Activated T-cell treated with anti-CD3 and anti-CD28 coated beads, Interleukin-2, amount 50 U/mL, for 72 hours (primary cell): ENCODE data around the gene TM4SF4. TPM values are rescaled to one million over a fixed set of nuclear protein-coding genes. Genes with fewer than 3 reads are reported as not detected.

Source experiments
- ATAC-seq, 2 donors: fragments of 150-1000 bp; cut with Tn5 transposase; replicated peaks in 1 of 2; 2 replicates each; pipeline ENCODE4 v1.10.0; 2021; ENCODE audit warnings: moderate library complexity in 2 of 2, mild to moderate bottlenecking in 1 of 2
- DNase-seq, 2 donors: peaks; one replicate each; pipeline ENCODE4 v3.0.0; 2021 to 2022; ENCODE audit warnings: mixed read lengths in 1 of 2
- H3K27ac Mint-ChIP-seq: one replicate; pipeline ENCODE4 v1.8.0; 2022; ENCODE audit warnings: mild to moderate bottlenecking, moderate library complexity, mixed read lengths
- H3K27me3 Mint-ChIP-seq: one replicate; pipeline ENCODE4 v1.8.0; 2022; ENCODE audit warnings: low read depth, mixed read lengths
- H3K36me3 Mint-ChIP-seq, 2 donors: one replicate each; pipeline ENCODE4 v1.8.0; 2022; ENCODE audit warnings: mixed read lengths in 2 of 2, mild to moderate bottlenecking in 1 of 2; ENCODE audit not compliant: insufficient read depth in 2 of 2
- H3K4me1 Mint-ChIP-seq: one replicate; pipeline ENCODE4 v1.8.0; 2022; ENCODE audit warnings: low read depth, mixed read lengths
- H3K4me3 Mint-ChIP-seq, 2 donors: one replicate each; pipeline ENCODE4 v1.8.0; 2022; ENCODE audit warnings: mild to moderate bottlenecking in 2 of 2, mixed read lengths in 2 of 2, moderate library complexity in 2 of 2
- H3K9me3 Mint-ChIP-seq, 2 donors: one replicate each; pipeline ENCODE4 v1.8.0; 2022; ENCODE audit warnings: mixed read lengths in 2 of 2
- total RNA-seq, 2 donors: library from RNA; stranded (reverse); gene quantifications; one replicate each; pipeline ENCODE4 v1.2.3, GENCODE V29; 2022

Gene TM4SF4, protein sequence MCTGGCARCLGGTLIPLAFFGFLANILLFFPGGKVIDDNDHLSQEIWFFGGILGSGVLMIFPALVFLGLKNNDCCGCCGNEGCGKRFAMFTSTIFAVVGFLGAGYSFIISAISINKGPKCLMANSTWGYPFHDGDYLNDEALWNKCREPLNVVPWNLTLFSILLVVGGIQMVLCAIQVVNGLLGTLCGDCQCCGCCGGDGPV
- not detected for total RNA-seq

DNA sequence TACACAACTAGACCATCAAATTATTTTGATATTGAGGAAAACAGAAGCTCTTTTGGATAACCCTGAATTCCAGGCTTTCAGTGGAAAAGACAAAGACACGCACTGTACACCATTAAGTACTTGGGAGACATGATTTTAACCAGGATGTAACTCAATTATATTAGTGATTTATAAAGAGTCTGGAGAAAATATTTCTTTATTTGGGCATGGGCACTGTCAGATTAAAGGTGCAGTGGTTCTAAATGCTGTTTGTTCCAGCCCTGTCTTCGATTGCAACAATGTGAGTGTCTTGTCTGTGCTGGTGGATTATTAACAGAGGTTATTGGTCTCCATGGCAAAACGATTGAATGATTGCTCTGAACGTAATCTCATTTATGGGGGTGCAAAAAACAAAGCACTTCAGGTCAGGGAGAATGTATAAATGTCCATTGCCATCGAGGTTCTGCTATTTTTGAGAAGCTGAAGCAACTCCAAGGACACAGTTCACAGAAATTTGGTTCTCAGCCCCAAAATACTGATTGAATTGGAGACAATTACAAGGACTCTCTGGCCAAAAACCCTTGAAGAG lies at the start of gene TM4SF4:
TM4SF4 (plus strand) TSS at position 448 of the 568 bp plus-strand sequence. CDS start 181 bp downstream, outside the sequence.
- Mint-ChIP-seq H3K27me3 (peaks cover 27% of the 10 kb centered on the region), H3K4me3 (no peak within 1 kb of the TSS), H3K9me3 (no peaks in the 10 kb centered on the region), H3K4me1 (no peaks in the 10 kb centered on the region), H3K36me3 (no peaks in the 10 kb centered on the region), H3K27ac (no peak within 1 kb of the TSS)
- ATAC-seq, result no peak
- DNase-seq, result no peak

DNA sequence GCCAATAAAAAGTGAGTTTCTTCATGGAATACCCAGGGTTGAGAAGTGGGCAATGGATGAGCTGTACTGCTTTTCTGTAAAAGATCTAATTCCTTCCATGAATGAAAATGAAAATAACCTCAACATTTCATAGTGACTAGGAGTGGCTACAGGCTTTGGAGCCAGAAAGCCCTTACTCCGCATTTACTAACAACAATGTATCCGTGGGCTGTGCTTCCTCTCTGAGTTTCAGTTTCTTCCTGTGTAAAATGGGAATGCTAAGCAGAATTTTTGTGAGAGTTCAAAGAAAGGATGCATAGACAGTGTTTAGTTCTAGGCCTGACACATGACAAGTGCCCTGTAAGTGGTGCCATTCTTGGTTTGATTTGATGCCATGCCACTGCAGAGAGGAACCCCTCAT lies 49.6 kb upstream of the TM4SF4 start:
- Mint-ChIP-seq H3K9me3 (no peaks in the 10 kb centered on the region), H3K4me1 (no peaks in the 10 kb centered on the region), H3K27me3 (peaks cover 9% of the 10 kb centered on the region), H3K27ac (no peak overlapping the region), H3K36me3 (no peaks in the 10 kb centered on the region), H3K4me3 (no peak overlapping the region)
- DNase-seq, result no peak
- ATAC-seq, result no peak

DNA sequence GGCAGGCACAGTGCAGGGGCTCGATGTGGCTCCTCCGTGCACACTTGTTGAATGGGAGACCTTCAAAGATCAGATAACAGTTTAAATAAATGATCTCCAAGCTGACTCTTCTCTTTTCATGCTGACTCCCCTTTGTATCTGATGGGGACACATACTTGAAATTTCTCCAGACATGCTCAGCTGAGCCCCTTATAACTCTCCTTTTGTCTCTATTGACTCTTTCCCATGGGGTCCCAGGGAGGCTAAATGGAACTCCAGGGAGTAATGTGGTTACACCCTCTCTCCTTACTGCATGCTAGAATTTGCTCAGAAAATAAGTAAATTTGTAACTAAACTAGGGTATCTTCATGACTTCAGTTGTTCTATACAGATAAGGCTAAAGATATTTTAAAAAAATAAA lies 48.2 kb upstream of the TM4SF4 start:
- Mint-ChIP-seq H3K4me1 (no peaks in the 10 kb centered on the region), H3K27ac (no peak overlapping the region), H3K4me3 (no peak overlapping the region), H3K36me3 (no peaks in the 10 kb centered on the region), H3K27me3 (peaks cover 9% of the 10 kb centered on the region), H3K9me3 (no peaks in the 10 kb centered on the region)
- no peak for DNase-seq
- ATAC-seq, result no peak

DNA sequence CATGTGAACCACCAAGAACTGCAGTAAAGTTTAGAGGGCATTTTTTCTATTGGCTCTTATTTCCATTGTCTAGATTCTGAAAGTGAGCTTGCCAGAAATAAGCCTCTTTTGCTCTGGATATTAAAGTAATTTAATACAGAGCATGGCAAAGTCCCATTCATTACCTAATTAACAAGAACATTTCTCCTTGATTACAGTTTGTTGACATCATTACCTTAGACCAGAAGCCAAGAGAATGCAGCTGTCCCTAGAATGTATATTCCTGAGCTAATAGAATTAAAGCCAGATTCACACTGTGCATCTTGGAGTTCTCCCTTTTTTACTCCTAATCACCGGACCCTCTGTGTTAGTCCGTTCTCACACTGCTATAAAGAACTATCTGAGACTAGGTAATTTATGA lies 46.4 kb upstream of the TM4SF4 start:
- ATAC-seq, result no peak
- H3K4me3 Mint-ChIP-seq, result no peak overlapping the region
- H3K27ac Mint-ChIP-seq, result no peak overlapping the region
- no peaks in the 10 kb centered on the region for H3K36me3 Mint-ChIP-seq
- H3K4me1 Mint-ChIP-seq, result no peaks in the 10 kb centered on the region
- no peak for DNase-seq
- no peaks in the 10 kb centered on the region for H3K9me3 Mint-ChIP-seq
- H3K27me3 Mint-ChIP-seq, result peaks cover 9% of the 10 kb centered on the region

DNA sequence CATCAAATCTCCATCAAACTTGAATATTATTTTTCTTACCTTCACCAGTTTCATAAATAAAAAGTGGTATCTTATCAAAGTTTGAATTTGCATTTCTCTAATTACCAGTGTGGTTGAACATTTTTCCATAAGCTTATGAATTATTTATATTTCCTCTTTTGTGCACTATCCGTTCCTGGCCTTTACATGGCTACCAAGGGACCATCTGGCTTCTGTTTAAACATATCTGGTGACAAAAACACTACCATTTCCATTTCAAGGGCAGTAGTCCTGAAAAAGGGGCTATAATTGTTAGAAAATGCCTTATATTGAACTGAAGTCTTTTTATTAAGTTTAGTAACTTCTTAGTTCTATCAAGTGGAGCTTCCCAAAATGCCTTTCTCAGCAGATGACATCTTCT lies 44.3 kb upstream of the TM4SF4 start:
- DNase-seq (no peak), ATAC-seq (no peak)
- Mint-ChIP-seq H3K9me3 (no peaks in the 10 kb centered on the region), H3K36me3 (no peaks in the 10 kb centered on the region), H3K4me3 (no peak overlapping the region), H3K27me3 (peaks cover 9% of the 10 kb centered on the region), H3K4me1 (no peaks in the 10 kb centered on the region), H3K27ac (no peak overlapping the region)

DNA sequence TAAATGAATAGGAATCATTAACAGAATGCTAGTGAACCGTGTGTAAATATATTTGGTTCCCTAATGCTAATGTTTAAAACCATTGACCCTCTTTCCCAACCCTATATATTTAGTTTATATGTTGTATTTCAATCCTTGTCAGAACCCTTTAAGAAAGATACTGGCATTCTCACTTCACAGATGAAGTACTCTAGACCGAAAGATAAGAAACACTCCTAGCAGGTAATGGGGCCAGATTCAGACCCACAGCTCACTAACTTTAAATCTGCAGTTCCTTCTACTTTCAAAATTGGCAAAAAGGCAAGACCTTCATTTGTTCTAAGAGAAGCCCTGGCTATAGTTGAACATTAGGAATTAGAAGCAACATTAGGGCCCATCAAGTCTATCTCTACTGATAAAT lies 42.3 kb upstream of the TM4SF4 start:
- ATAC-seq, result no peak
- peaks cover 9% of the 10 kb centered on the region for H3K27me3 Mint-ChIP-seq
- H3K4me1 Mint-ChIP-seq, result no peaks in the 10 kb centered on the region
- no peak for DNase-seq
- no peaks in the 10 kb centered on the region for H3K36me3 Mint-ChIP-seq
- no peak overlapping the region for H3K4me3 Mint-ChIP-seq
- no peak overlapping the region for H3K27ac Mint-ChIP-seq
- H3K9me3 Mint-ChIP-seq, result no peaks in the 10 kb centered on the region

DNA sequence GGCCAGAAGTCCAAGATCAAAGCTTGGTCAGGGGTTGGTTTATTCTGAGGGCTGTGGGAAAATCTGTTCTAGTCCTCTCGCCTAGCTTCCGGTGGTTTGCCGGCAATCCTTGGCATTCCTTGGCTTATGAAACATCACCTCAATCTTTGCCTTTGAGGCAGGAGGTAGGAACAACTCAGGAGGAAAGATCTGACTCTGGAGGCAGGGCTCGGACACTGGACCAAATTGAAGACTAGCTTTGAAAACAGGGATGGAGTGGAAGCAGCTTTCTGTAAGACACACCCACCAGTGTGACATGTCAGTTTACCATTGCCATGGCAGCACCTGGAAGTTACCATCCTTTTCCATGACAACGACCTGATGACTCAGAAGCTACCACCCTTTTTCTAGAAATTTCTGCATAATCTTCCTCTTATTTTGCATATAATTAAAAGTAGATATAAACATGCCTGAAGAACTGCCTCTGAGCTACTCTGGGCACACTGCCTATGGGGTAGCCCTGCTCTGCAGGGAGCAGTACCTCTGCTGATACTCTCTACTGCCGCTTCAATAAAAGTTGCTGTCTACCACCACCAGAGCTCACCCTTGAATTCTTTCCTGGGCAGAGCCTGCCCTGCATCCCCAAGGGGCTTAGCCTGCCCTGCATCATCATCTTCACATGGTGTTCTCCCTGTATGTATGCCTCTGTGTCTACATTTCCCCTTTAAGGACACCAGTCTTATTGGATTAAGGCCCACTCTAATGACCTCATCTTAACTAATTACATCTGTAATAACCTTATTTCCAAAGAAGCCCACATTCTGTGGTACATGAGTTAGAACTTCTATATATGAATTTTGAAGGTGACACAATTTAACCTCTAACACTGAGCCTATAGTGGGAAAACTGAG lies 38.3 kb upstream of the TM4SF4 start:
- no peak overlapping the region for H3K27ac Mint-ChIP-seq
- no peaks in the 10 kb centered on the region for H3K4me1 Mint-ChIP-seq
- DNase-seq, result no peak
- no peaks in the 10 kb centered on the region for H3K27me3 Mint-ChIP-seq
- no peaks in the 10 kb centered on the region for H3K36me3 Mint-ChIP-seq
- ATAC-seq, result no peak
- no peaks in the 10 kb centered on the region for H3K9me3 Mint-ChIP-seq
- H3K4me3 Mint-ChIP-seq, result no peak overlapping the region

DNA sequence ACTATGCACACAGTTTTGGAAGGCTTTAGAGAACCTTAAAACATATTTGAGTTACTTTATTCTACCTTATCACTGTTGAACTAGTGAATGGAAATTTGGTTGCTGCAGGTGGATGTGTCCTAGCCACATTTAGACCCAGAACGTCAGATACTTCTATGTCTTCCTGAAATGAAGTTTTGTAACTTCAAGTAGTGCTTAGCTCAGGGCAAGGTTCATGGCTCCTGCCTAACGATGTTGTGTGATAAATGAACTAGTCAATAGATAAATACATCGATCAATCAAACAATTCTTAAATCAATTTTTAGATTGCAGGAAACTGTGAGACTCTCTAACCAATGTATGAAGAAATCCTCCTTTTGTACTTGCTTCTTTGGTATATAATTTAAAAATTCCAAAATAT lies 37.2 kb upstream of the TM4SF4 start:
- Mint-ChIP-seq H3K9me3 (no peaks in the 10 kb centered on the region), H3K4me1 (no peaks in the 10 kb centered on the region), H3K4me3 (no peak overlapping the region), H3K27me3 (peaks cover 7% of the 10 kb centered on the region), H3K36me3 (no peaks in the 10 kb centered on the region), H3K27ac (no peak overlapping the region)
- DNase-seq, result no peak
- ATAC-seq, result no peak

DNA sequence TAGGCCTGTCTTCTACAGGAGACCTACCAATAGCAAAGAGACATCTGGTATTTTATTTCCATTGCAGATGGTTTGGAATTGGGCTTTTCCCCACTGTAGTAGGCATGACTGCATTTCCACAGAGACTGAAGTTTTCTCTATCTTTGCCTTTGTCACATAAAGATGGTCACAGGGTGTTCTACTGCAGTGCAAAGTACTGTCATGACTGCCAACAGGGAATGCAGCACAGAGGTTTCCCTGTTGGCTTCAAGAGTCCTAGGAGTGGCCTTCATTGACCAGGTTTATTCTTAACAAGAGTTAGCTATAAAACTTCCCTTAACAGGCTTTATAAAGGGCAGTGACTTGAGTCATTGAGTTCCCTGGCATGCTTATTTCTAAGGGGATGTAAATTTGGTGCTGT lies 36.8 kb upstream of the TM4SF4 start:
- Mint-ChIP-seq H3K4me3 (no peak overlapping the region), H3K36me3 (no peaks in the 10 kb centered on the region), H3K27ac (no peak overlapping the region), H3K4me1 (no peaks in the 10 kb centered on the region), H3K27me3 (peaks cover 9% of the 10 kb centered on the region), H3K9me3 (no peaks in the 10 kb centered on the region)
- DNase-seq, result no peak
- no peak for ATAC-seq

DNA sequence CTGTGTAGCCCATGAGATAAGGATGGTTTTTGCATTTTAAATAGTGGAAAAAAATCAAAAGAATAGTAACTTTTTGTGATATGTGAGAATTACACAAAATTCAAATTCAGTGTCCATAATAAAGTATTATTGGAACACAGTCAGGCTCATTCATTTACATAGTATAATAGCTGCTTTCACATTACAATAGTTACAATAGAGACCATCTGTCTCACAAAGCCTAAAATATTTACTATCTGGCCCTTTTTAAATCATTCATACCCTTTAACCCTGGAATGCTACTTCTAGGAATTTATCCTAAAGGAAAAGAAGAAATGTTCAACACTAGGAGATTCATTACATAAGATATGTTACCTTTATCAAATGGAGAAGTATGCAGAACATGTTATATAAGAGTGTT lies 35.5 kb upstream of the TM4SF4 start:
- H3K4me1 Mint-ChIP-seq, result no peaks in the 10 kb centered on the region
- no peaks in the 10 kb centered on the region for H3K9me3 Mint-ChIP-seq
- H3K27ac Mint-ChIP-seq, result no peak overlapping the region

DNA sequence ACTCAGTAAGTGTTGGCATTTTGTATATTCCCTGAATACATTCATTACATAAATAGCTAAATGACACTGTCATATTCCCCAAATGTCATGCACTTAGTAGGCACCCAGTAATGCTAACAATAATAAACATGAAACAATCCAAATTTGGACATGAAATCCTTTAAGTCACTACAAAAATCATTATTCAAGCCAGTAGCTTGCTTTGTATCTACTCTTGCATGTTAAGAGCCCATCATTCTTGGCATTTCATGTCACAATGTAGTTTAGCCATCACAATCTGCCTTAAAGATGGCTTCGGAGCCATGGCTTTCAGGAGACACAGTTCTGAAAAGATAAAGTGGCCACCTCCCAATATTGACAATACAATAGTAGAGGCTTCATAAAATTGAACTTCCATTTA lies 32.9 kb upstream of the TM4SF4 start:
- DNase-seq (no peak), ATAC-seq (no peak)
- Mint-ChIP-seq H3K36me3 (no peaks in the 10 kb centered on the region), H3K9me3 (no peaks in the 10 kb centered on the region), H3K27ac (no peak overlapping the region), H3K4me1 (no peaks in the 10 kb centered on the region), H3K4me3 (no peak overlapping the region), H3K27me3 (peaks cover 9% of the 10 kb centered on the region)

More for the DNA sequence above, 35.5 kb upstream of the TM4SF4 start:
- no peak for DNase-seq
- no peak for ATAC-seq
- H3K27me3 Mint-ChIP-seq, result peaks cover 9% of the 10 kb centered on the region
- no peaks in the 10 kb centered on the region for H3K36me3 Mint-ChIP-seq
- no peak overlapping the region for H3K4me3 Mint-ChIP-seq

DNA sequence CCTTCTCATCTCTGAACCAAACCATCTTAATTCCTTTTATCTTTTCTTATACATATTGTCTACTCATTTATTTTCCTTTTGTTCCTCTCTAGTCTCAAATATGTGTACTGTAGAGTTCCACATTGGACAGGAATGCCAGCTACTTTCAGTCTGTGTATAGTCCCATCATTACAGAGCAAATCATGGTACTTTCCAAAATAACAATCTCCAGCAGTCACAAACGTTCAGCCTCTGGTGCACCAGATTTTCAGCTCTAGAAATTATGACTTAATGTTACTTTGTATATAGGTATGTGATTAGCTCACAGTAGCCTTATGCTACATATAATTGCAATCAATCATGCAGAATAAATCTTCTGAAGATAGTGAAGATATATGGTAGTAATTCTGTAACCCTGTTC lies 32.5 kb upstream of the TM4SF4 start:
- Mint-ChIP-seq H3K27ac (no peak overlapping the region), H3K4me3 (no peak overlapping the region), H3K36me3 (no peaks in the 10 kb centered on the region), H3K27me3 (peaks cover 9% of the 10 kb centered on the region), H3K9me3 (no peaks in the 10 kb centered on the region), H3K4me1 (no peaks in the 10 kb centered on the region)
- DNase-seq, result no peak
- no peak for ATAC-seq

DNA sequence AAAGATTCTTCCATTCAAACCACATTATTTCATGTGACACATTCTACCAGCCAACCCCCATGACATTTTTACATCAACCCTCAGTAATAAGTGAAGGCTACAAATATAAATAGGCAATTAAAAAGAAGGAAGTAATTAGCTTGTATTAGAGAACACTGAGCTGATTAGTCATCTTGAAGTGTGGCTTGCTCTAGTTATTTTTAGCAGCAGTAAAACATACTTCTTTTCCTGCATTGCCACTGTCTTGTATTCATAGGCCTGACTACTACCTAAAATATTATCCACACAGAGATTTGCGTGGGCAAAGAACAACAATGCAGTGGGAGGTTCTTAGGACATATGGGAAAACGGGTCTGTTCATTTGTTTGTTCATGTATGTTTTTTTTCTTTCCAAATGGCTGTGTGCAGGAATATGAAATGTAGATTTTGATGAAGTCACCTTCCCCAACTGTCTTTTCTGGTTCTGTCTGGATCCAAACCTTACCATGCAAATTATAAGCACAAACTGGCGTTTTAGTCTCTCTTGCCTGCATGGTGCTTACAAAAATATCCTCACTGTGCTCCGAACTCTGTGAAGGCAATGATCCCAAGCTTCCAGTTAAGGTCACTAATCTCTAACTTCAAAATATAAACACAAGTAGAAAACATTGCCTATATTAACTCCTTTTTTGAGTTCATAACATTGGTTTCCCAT lies 31.5 kb upstream of the TM4SF4 start:
- DNase-seq, result no peak
- Mint-ChIP-seq H3K27me3 (peaks cover 9% of the 10 kb centered on the region), H3K4me3 (no peak overlapping the region), H3K4me1 (no peaks in the 10 kb centered on the region), H3K9me3 (no peaks in the 10 kb centered on the region), H3K36me3 (no peaks in the 10 kb centered on the region), H3K27ac (no peak overlapping the region)
- no peak for ATAC-seq
